ENCODE results near the gene ATF1.

Gene ATF1

GRCh38 chr12:50739611-50740010 lies 24.3 kb upstream of the ATF1 start:
- H3K36me3 ChIP-seq (ENCODE audit: insufficient read depth, low read length): peaks cover 39% of the 10 kb centered on the region
- H3K27ac ChIP-seq (ENCODE audit: low read depth, low read length, poor library complexity, severe bottlenecking): no peak overlapping the region
- no peak overlapping the region for H3K9ac ChIP-seq (ENCODE audit: low read length)
- no peaks in the 10 kb centered on the region for H3F3A ChIP-seq (ENCODE audit: insufficient read depth, low read length)
- no peaks in the 10 kb centered on the region for H3K27me3 ChIP-seq (ENCODE audit: insufficient read depth, low read length)
- no peak overlapping the region for H3K4me2 ChIP-seq (ENCODE audit: low read length)
- H3K9me3 ChIP-seq (ENCODE audit: low read length): no peaks in the 10 kb centered on the region
- no peak overlapping the region for H3K4me3 ChIP-seq (ENCODE audit: low read depth, low read length, poor library complexity, severe bottlenecking)
- TF ChIP-seq, protein P1, sequence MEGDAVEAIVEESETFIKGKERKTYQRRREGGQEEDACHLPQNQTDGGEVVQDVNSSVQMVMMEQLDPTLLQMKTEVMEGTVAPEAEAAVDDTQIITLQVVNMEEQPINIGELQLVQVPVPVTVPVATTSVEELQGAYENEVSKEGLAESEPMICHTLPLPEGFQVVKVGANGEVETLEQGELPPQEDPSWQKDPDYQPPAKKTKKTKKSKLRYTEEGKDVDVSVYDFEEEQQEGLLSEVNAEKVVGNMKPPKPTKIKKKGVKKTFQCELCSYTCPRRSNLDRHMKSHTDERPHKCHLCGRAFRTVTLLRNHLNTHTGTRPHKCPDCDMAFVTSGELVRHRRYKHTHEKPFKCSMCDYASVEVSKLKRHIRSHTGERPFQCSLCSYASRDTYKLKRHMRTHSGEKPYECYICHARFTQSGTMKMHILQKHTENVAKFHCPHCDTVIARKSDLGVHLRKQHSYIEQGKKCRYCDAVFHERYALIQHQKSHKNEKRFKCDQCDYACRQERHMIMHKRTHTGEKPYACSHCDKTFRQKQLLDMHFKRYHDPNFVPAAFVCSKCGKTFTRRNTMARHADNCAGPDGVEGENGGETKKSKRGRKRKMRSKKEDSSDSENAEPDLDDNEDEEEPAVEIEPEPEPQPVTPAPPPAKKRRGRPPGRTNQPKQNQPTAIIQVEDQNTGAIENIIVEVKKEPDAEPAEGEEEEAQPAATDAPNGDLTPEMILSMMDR (IDR thresholded peaks at IDR 0.05; ENCODE audit: low read length): no peak
- TF ChIP-seq EZH2 (IDR thresholded peaks at IDR 0.05; ENCODE audit: borderline replicate concordance, low read length): no peak
- H4K20me1 ChIP-seq (ENCODE audit: insufficient read depth, low read length): no peaks in the 10 kb centered on the region
- H3K79me2 ChIP-seq (ENCODE audit: insufficient read depth, low read length): no peaks in the 10 kb centered on the region
- H2AFZ ChIP-seq (ENCODE audit: low read length): no peak overlapping the region
- no peaks in the 10 kb centered on the region for H3K4me1 ChIP-seq (ENCODE audit: insufficient read depth, low read length, severe bottlenecking)
- H3K9me2 ChIP-seq (ENCODE audit: low read depth, low read length): no peaks in the 10 kb centered on the region

DNA sequence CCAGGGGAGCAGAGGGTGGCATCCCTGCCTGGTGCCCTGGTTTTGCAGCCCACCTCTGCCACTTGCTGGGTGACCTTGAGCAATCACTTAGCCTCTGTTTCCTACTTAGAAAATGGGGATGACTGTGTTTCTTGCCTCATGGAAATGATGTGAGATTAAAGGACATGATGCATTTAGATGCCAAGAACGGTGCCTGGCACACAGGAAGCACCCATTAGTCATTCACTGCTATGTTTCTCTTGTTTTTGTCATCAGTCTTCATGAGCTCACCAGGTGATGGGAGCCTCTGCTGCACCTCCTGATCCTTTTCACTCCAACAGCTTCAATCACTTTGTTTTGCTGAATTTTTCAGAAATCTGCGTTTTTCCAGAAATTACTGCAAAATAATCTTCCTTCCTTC lies 23.6 kb upstream of the ATF1 start:
- Histone ChIP-seq H3K9me3 (ENCODE audit: low read length) (no peaks in the 10 kb centered on the region), H3K79me2 (ENCODE audit: insufficient read depth, low read length) (no peaks in the 10 kb centered on the region), H3K4me2 (ENCODE audit: low read length) (no peak overlapping the region), H3K27me3 (ENCODE audit: insufficient read depth, low read length) (no peaks in the 10 kb centered on the region), H2AFZ (ENCODE audit: low read length) (no peak overlapping the region), H3K4me1 (ENCODE audit: insufficient read depth, low read length, severe bottlenecking) (no peaks in the 10 kb centered on the region), H3K27ac (ENCODE audit: low read depth, low read length, poor library complexity, severe bottlenecking) (no peak overlapping the region), H4K20me1 (ENCODE audit: insufficient read depth, low read length) (no peaks in the 10 kb centered on the region), H3K9ac (ENCODE audit: low read length) (no peak overlapping the region), H3K9me2 (ENCODE audit: low read depth, low read length) (no peaks in the 10 kb centered on the region), H3K36me3 (ENCODE audit: insufficient read depth, low read length) (peaks cover 43% of the 10 kb centered on the region), H3K4me3 (ENCODE audit: low read depth, low read length, poor library complexity, severe bottlenecking) (no peak overlapping the region), H3F3A (ENCODE audit: insufficient read depth, low read length) (no peaks in the 10 kb centered on the region)
- TF ChIP-seq, protein P1 (IDR thresholded peaks at IDR 0.05; ENCODE audit: low read length): no peak
- TF ChIP-seq EZH2 (IDR thresholded peaks at IDR 0.05; ENCODE audit: borderline replicate concordance, low read length): no peak

GRCh38 chr12:50742776-50743175 lies 21.1 kb upstream of the ATF1 start:
- Histone ChIP-seq H3K4me3 (ENCODE audit: low read depth, low read length, poor library complexity, severe bottlenecking) (no peak overlapping the region), H4K20me1 (ENCODE audit: insufficient read depth, low read length) (no peaks in the 10 kb centered on the region), H3K9me3 (ENCODE audit: low read length) (no peaks in the 10 kb centered on the region), H2AFZ (ENCODE audit: low read length) (no peak overlapping the region), H3K79me2 (ENCODE audit: insufficient read depth, low read length) (no peaks in the 10 kb centered on the region), H3K36me3 (ENCODE audit: insufficient read depth, low read length) (peaks cover 43% of the 10 kb centered on the region), H3K4me2 (ENCODE audit: low read length) (no peak overlapping the region), H3F3A (ENCODE audit: insufficient read depth, low read length) (no peaks in the 10 kb centered on the region), H3K9me2 (ENCODE audit: low read depth, low read length) (no peaks in the 10 kb centered on the region), H3K27me3 (ENCODE audit: insufficient read depth, low read length) (no peaks in the 10 kb centered on the region), H3K9ac (ENCODE audit: low read length) (no peak overlapping the region), H3K4me1 (ENCODE audit: insufficient read depth, low read length, severe bottlenecking) (no peaks in the 10 kb centered on the region), H3K27ac (ENCODE audit: low read depth, low read length, poor library complexity, severe bottlenecking) (no peak overlapping the region)
- no peak for TF ChIP-seq EZH2 (IDR thresholded peaks at IDR 0.05; ENCODE audit: borderline replicate concordance, low read length)
- TF ChIP-seq, protein P1 (IDR thresholded peaks at IDR 0.05; ENCODE audit: low read length): no peak

Measured in OCI-LY1 (cell line).